GM18868 (cell line): Measurements from ENCODE around the gene ERI3.

Experiments used
- ATAC-seq: cut with Tn5 transposase; IDR thresholded peaks from one replicate; pipeline ENCODE4 v1.9.1; 2021; ENCODE audit warnings: mild to moderate bottlenecking, moderate library complexity; ENCODE audit not compliant: unreplicated experiment

ERI3 gene

GRCh38 chr1:44351289-44351688 is 3.8 kb downstream of the ERI3 start:
- ATAC-seq, result no peak

- no peak for ATAC-seq
Observed at GRCh38 chr1:44348061-44348485, 7.0 kb downstream of the ERI3 start.

- ATAC-seq, result no peak
Observed at GRCh38 chr1:44347280-44347679, 7.8 kb downstream of the ERI3 start.

- no peak for ATAC-seq
Observed at GRCh38 chr1:44346878-44347277, 8.2 kb downstream of the ERI3 start.

GRCh38 chr1:44346184-44346583 is 8.9 kb downstream of the ERI3 start:
- no peak for ATAC-seq

- ATAC-seq, result no peak
Observed at GRCh38 chr1:44345187-44345775, 9.8 kb downstream of the ERI3 start.

GRCh38 chr1:44339731-44340130 is 15.3 kb downstream of the ERI3 start:
- no peak for ATAC-seq

- ATAC-seq, result no peak
Observed at GRCh38 chr1:44338136-44338535, 16.9 kb downstream of the ERI3 start.

- no peak for ATAC-seq
Observed at GRCh38 chr1:44336668-44337067, 18.4 kb downstream of the ERI3 start.

- no peak for ATAC-seq
Observed at GRCh38 chr1:44334968-44335367, 20.1 kb downstream of the ERI3 start.

GRCh38 chr1:44333376-44333775 is 21.7 kb downstream of the ERI3 start:
- no peak for ATAC-seq

- ATAC-seq, result no peak
Observed at GRCh38 chr1:44332505-44332904, 22.6 kb downstream of the ERI3 start.

- no peak for ATAC-seq
Observed at GRCh38 chr1:44330935-44331334, 24.1 kb downstream of the ERI3 start.

GRCh38 chr1:44328671-44329416 is 26.2 kb downstream of the ERI3 start:
- ATAC-seq, result no peak

- no peak for ATAC-seq
Observed at GRCh38 chr1:44327679-44328491, 27.2 kb downstream of the ERI3 start.

- no peak for ATAC-seq
Observed at GRCh38 chr1:44326821-44327465, 28.1 kb downstream of the ERI3 start.

- ATAC-seq, result no peak
Observed at GRCh38 chr1:44326024-44326701, 28.9 kb downstream of the ERI3 start.

GRCh38 chr1:44323947-44324346 is 31.1 kb downstream of the ERI3 start:
- no peak for ATAC-seq

- ATAC-seq, result no peak
Observed at GRCh38 chr1:44322367-44322766, 32.7 kb downstream of the ERI3 start.

GRCh38 chr1:44321466-44321865 is 33.6 kb downstream of the ERI3 start:
- no peak for ATAC-seq
